HL-60 (cell line): ENCODE data around the gene CLTB.

Source experiments
- CTCF ChIP-seq: IDR thresholded peaks from one replicate; pipeline ENCODE4 v1.5.1; 2011; ENCODE audit warnings: low read length, control low read depth, inconsistent platforms; ENCODE audit not compliant: insufficient read depth
- GABPA ChIP-seq: IDR thresholded peaks from 2 replicates; pipeline ENCODE4 v1.6.1; 2012; ENCODE audit warnings: low read depth
- POLR2AphosphoS5 ChIP-seq: IDR thresholded peaks from 2 replicates; pipeline ENCODE4 v1.6.1; 2012; ENCODE audit warnings: low read depth
- TF ChIP-seq, protein P1 (sequence below): IDR thresholded peaks from 2 replicates; pipeline ENCODE4 v1.6.1; 2012; ENCODE audit warnings: low read depth; ENCODE audit not compliant: insufficient replicate concordance

DNA sequence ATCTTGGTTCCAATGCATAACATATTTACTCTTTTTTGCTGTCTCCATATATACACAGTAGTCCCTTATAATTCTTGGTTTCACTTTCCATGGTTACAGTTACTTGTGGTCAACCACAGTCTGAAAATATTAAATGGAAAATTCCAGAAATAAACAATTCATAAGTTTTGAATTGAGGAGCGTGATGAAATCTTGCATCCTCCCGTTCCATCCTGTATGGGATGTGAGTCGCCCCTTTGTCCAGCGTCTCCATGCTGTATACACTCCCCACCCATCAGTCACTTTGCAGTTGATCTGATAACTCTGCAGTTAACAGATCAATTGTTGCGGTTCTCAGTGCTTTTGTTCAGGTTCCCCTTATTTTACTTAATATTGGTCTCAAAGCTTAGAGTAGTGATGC is 20.3 kb upstream of the CLTB start:
- TF ChIP-seq CTCF (no peak), POLR2AphosphoS5 (no peak), GABPA (no peak)
- TF ChIP-seq, protein P1, sequence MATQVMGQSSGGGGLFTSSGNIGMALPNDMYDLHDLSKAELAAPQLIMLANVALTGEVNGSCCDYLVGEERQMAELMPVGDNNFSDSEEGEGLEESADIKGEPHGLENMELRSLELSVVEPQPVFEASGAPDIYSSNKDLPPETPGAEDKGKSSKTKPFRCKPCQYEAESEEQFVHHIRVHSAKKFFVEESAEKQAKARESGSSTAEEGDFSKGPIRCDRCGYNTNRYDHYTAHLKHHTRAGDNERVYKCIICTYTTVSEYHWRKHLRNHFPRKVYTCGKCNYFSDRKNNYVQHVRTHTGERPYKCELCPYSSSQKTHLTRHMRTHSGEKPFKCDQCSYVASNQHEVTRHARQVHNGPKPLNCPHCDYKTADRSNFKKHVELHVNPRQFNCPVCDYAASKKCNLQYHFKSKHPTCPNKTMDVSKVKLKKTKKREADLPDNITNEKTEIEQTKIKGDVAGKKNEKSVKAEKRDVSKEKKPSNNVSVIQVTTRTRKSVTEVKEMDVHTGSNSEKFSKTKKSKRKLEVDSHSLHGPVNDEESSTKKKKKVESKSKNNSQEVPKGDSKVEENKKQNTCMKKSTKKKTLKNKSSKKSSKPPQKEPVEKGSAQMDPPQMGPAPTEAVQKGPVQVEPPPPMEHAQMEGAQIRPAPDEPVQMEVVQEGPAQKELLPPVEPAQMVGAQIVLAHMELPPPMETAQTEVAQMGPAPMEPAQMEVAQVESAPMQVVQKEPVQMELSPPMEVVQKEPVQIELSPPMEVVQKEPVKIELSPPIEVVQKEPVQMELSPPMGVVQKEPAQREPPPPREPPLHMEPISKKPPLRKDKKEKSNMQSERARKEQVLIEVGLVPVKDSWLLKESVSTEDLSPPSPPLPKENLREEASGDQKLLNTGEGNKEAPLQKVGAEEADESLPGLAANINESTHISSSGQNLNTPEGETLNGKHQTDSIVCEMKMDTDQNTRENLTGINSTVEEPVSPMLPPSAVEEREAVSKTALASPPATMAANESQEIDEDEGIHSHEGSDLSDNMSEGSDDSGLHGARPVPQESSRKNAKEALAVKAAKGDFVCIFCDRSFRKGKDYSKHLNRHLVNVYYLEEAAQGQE, result no peak
